ENCODE data around the gene HIVEP3.

Gene HIVEP3

DNA sequence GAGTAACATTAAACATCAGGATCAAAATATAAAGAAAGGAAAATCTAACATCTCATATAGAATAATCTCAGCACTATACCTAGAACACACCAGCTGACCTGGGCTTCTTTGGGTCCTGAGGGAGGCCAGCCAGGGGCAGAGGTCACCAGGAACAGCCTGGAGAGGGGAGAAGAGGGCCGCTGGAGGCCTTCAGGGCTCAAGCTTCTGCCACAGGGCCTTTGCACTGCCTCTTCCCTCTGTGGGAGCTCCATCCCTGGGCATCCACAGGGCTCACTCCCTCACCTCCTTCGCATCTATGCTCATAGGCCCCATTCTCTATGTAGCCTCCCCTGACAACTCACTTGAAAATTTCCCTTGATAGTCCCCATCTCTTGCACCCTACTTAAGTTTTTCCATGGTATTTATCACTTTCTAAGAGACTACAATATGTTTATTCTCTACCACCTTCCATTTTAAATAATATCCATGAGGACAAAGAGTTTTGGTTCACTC lies 73.9 kb downstream of the HIVEP3 start:
- no peak for DNase-seq

DNA sequence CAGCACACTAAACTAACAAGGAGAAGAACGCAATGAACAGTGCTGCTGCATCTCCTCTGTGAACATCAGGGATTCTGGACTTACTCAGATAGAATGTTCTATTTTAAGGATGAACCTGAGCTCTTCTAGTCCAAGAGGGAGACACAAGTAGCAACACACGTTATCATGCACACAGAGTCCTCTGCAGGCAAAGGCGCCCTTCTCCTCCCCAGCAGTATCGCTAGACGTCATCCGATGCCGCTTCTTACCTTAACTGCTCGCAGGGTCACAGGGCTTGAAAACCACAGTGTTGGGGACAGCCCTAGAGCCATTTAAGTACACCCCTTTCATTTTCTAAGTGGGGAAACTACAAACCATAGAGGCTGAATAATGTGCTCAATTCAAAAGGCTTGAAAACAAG lies 74.5 kb downstream of the HIVEP3 start:
- no peak for DNase-seq

DNA sequence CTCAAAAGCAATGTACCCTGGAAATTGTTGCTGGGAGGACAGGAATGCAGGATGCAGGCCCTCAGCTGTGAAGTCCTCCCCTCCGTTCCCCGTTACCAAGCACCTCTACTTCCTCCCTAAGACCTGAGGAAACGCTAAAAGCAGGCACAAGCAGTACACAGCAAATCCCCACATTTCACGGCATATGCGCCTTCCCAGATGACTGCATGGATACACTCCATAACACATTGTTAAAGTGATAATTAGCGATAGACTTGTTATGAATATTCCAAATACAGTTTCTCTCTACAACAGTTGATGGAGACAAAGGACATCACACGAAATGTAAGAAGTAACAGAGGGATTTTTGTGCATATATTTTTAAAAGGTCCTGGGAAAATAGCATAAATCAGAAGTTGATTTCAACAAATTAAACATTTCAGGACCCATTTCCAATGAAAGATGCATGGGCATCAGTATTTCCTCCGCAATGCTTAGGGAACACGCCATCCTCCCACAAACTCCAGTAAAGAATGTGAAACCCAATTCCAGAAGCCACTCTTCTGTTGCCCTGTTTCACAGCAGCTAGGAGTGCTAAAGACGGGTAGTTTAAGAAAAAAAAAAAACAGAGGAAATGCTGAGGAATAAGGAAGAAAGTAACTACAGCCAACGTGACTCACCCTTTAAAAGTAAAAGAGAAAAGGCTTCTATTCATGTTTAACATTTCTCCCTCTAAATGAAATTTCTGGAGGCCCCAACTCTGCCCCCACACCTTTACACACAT lies 75.5 kb downstream of the HIVEP3 start:
- DNase-seq = no peak

DNA sequence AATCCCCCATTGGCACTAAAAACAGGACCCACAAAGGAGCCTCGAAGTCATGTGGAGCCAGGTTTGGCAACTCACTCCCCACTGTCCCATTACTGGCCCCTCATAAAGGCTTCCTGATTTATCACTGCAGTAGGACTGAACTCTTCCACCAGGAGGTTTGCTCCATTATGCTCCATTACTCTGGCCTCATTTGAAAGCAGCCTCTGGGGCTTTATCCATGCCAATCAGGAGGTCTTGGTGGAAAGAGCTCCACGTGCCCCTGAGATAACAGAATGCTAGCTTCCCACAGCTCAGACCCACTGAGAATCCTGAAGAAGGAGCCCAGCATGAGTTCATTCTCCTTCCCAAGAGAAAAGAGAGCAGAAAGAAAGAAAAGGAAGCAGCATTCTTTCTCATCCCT lies 76.4 kb downstream of the HIVEP3 start:
- DNase-seq = no peak

DNA sequence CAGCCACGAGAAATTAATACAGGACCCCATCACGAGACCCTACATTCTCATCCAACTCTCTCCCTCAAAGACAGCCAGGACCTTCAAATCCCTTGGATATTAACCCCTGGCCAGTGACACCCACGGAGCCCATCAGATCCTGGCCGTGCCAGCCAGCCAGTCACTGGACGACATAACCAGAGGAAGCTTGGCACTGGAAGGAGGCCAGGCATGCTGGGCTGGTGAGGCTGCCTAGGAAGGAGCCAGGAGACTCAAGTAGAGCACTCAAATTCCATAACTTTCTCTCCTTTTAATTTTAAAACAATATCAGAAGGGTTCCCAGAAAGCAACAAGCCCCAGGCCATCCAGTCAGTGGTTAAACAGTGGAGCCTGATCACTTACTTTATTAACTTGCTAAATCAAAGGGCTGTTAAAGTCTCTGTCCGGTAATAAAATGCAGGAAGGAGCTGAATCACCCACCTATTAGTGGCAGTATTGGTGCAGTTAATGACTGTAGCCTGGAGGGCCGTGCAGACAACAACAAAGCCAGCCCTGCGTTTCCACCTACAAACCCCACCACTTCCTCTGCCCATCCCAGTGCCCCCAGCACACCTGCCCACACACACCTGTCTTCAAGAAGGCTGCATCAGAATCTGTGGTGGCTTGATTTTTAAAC lies 78.0 kb downstream of the HIVEP3 start:
- DNase-seq = no peak

DNA sequence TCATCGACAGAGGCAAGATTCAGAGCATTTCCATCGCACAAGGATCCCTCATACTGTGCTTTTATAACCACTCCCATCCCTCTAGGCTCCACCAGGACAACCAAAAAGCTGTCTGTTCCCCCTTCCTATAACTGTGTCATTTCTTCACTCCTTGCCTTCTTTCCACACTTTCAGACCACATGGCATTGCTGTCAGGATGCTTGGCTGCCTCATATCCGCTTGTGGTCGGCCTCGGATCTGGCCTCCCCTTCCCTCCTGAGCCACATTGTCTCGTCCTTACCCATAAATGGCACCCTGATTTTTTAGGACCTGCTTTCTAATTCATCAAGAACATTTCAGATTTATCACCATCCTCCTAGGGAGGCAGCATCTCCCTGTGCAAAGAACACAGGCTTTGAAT lies 80.5 kb downstream of the HIVEP3 start:
- DNase-seq = no peak

DNA sequence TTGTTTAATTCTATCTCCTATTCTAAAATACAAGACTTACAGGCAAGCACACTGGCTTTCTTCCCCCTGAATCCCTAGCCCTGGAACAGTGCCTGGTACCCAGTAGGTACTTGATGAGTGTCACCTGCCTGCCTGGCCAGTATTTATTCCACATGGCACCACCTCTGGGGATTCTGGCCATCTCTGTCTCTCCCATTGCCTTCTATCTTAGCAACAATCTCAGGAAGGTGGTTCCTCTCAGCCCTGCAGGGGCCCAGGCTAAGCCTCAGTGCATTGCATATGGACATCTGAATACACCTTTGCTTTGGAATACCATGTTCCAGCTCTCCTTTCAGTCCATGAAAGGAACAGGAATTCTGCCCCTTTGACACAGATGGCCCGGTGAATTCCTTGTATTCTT lies 81.0 kb downstream of the HIVEP3 start:
- DNase-seq = no peak

DNA sequence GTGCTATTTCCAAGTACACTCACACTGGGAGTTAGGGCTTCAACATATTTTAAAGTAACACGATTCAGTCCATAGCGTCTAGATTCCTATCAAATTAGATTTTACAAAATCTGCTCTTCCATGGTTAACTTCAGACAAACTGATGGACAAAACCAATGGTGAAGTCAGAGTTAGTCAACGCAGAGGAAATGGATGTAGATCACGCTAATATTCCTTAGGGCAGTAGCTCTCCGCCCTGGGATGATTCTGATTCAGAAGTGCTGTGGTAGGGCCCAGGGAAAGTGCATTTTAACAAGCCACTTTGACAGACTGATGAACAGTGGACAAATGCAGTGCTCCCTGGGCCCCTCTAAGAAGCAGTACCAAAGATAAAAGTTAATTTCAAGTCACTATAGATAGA lies 83.2 kb downstream of the HIVEP3 start:
- DNase-seq = no peak

DNA sequence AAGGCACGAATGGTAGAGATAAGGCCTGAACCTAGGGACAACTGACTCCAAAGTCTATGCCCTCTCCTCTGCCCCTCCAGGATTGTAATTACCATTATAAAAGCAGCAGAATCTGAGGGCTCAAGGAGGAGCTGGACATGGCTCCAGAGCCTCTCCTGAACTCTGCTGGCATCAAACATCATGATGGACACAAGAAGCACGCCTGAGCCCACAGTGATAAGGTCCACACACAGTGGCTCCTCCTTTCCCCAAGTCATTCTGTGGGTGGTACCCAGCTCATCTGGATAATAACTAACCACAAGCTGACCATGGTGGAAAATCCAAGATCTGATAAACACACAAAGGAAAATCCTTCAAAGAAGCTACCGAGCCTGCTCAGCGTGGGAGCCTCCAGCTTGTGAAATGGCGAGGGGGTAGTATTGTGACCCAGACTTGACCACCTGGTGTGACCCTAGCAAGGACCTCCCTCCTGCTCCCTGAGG lies 85.2 kb downstream of the HIVEP3 start:
- DNase-seq = no peak

DNA sequence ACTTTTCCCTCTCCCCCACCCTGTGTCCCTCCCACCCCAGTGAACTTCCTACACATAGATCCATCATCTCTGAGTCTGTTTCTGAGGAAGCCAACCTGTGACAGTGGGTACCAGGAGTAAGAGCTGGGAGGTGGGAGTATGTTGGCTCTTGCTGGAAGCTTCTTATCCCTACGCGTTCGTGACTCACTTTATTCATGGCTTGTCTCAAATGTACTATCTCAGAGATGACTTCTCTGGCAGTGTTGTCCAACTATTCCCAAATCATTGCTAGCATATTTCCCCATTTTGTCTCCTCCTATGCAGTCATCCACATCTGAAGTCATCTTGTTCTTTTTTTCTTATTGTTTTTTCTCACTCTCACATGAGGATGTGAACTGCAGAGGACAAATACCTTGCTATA lies 88.0 kb downstream of the HIVEP3 start:
- no peak for DNase-seq

DNA sequence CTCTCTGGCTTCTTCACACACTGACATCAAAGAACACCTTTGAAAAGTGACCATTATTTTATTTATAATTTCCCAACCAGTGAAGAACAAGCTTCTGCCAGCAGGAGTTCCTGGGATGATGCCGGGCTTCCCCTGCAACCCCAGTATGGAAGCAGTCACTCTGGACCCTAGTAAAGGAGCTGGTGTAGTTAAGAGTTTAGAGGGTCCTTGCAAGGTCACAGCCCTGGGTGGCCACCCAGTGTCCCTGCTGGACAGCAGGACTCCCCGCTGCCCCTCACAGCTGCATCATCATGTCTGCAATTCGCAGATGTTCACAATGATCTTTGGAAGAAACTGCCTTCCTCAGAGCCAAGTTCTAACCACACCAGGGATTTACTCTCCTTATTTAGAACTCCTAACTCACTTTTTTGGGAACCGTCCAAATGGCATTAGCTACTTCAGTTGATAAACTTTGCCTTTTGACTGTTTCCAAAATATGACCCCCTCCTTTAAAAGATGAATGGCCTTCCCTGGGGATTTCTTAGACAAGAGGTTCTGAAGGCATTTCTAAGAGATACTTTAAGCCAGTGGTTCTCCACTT lies 90.6 kb downstream of the HIVEP3 start:
- no peak for DNase-seq

DNA sequence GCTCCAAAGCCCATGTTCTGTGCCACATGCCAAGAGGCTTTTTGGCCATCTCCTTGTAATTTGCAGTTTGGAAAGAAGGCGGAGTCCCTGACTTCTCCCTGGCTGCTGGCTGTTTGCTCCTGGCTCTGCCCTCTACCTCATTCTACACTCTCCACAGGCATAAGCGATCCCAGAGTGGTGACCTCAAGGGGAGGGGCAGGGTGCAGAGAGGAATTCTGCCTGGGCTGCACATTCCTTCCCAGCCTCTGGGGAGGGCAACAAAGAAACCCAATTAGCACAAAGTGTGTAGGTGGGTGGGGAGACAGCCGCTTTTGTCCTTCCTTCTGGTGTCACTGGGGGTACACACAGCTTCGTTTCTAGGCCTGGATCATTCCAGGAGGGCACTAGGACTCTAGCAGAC lies 95.3 kb downstream of the HIVEP3 start:
- DNase-seq = no peak

DNA sequence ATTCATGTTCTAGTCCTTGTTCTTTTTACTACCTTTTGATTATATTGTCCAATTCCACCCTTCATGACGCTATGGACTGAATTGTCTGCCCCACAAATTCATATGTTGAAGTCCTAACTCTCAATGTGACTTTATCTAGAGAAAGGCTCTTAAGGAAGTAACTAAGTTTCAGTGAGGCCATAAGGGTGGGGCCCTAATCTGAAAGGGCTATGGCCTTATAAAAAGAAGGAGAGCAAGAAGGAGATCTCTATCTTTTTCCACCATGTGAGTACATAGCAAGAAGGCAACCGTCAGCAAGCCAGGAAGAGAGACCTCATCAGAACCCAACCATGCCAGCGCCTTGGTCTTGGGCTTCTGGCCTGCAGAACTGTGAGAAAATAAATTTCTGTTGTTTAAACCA lies 95.9 kb downstream of the HIVEP3 start:
- no peak for DNase-seq

DNA sequence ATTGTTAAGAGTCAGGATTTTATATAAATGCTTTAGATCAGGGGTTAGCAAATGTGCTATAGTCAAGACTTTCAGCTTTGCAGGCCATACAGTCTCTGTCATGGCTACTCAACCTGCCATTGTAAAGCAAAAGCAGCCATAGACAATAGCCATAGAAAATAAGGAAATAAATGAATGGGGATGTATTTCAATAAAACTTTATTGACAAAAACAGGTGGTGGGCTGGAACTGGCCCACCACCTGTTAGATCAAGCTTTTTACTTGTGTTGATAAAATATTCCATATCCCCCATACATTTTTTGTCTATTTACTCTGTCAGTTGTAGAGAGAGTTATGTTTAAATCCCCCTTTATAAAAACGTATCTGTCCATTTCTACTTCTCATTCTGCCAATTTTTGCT lies 98.9 kb downstream of the HIVEP3 start:
- no peak for DNase-seq

DNA sequence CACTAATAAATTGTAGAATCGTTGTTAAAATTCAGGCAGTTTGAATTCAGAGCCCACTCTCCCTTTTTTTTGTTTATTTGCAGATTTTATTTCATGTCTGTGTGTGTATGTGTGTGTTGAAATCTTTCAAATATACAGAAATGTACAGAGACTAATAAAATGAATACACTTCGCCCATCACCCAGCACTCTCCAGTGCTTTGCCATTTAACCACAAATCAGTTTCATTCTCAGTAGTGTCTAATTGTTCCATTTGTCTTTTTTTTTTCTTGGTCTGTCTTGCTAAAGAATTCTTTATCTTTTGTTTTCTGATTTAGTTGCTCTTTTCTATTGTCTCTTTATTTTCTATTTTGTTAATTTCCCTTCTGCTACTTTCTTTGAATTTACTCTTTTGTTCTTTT lies 99.7 kb downstream of the HIVEP3 start:
- DNase-seq = no peak

DNA sequence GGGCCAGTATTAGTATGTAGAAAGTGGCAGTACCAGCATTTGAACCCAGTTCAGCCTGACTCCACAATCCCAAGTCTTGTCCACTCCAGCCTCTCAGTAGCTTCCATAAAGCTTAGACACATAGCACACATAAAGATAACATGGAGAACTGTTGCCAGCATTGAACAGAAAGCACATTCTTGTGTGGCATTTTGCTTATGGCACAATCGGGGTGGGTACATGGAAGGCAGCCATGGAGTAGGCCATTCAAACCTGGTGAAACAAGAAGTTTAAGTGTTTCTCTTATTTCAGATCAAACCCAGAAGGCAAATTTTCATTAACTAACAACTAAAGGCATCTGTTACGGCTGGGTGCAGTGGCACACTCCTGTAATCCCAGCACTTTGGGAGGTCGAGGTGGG lies 102.7 kb downstream of the HIVEP3 start:
- DNase-seq = no peak

DNA sequence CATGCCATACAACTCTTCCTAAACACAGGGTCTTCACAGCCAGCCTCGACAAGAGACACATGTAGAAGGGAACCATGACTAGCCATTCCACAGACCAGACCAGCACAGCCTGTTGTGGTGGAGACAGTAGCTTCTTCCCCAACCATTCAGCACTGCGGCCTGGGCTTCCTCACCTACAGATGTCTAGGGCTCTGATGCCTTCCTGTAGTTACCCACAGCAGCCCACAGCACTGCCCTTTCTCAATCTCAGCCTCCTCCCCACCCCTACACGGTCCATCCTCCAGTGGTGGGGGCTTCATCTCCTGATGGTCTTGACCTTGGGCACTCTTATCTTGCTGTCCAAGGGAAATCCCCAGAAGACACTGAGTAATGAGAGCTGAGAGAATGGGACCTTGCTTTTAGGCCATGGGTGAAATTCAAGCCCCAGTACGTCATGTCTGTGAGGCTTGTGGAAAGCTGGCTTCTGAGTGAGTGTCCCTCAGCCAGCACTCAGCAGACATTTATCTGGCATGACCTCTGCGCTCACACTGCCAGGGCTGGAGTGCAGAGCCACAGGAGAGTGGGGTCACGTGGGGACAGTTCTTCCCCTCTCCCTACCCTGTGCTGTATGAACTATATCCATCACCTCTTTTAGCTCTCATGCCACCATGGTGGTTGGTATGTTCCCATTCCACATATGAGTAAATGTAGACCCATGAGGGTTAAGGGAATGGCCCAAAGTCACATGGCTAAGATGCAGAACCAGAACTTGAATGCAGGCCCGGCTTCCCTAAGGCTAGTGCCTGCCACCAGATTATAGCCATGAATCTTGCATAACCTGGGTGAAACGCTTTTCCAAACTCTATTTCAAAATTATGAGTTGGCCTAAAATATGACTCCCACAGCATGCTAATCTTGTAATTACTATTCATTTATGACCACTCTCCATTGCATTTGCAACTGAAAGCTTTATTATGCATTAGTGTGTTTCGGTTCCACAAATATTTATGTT lies 104.7 kb downstream of the HIVEP3 start:
- DNase-seq = no peak

DNA sequence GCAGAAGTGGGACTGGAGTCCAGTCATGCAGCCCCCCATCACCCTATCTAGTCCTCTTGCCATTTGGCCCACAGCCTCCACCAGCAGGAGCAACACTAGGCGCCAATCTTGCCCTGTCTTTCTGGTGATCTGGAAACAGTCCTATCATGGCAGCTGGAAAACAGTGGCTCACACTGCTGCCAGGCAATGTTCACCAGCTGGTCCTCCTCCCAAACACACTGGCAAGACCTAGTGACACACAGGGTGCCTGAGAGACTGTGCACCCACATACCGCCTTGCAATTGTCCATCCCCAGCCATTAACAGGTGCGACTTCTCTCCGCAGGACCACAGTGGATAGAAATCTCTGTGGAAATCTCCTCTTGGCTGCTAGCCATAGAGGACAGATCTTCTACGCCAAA lies 105.5 kb downstream of the HIVEP3 start:
- DNase-seq = no peak

DNA sequence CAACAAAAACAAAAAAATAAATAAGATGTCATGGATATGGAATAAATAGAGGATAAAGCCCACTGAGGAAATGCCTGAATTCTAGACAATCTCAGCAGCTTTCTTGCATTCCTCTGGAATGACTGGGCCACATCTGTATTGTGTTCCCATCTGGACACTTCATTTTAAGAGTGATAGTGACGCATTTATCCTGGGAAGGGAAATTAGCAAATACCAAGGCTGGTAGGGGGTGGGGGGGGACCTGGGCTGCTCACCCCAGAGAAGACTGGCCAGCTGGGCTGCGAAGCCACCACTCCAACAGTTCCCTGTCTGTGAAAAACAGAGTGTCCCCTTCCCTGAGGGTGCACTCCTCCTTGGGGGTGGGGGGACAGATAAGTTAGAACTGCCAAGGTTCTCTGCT lies 106.3 kb downstream of the HIVEP3 start:
- no peak for DNase-seq

DNA sequence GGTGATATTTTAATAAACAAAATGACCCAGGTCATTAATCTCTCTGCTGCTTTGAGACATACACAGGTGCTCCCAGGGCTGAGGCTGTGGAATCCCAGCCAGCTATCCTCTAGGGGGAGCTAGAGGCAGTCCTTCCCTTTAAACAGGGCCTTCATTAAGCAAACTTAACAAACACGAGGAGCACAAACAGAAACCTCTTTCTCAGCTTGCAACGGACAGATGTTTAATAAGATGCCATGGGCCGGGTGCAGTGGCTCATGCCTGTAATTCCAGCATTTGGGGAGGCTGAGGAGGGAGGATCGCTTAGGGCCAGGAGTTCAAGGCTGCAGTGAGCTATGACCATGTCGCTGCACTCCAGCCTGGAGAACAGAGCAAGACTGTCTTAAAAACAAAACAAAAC lies 106.7 kb downstream of the HIVEP3 start:
- peak; percentile 68 for DNase-seq

DNA sequence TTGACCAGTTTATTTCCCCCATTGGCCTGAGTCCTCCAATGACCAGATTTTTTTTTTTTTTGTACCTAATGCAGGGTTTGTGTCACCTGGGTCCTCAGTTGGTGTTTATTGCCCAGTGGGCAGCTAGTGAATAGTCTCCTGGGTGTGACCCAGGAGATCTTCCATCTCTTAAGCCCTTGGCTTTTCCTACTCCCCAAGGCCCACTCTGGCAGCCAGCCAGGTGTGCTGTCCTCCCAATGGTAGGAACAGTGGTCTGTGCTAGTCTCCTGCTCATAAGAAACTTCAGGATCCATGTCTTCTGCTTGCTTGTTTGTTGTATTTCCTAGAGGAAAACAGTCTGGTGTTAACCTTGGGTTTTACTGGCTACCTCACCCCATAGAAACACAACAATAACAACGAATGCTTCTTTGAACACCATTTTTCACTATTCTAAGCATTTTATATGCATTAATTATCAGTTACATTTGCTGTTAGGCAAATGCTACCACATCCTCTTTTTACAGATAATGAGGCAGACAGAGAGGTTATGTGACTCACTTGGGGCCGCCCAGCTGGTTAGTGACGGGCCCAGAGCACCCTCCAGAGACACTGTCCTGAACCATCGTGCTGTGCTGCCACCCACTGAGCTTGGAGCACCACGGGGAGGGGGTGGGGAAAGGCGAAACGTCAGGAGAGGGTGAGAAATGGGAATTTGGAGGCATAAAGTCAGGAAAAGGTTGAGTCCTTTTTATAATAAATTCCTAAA lies 107.5 kb downstream of the HIVEP3 start:
- peak; percentile 60 for DNase-seq

DNA sequence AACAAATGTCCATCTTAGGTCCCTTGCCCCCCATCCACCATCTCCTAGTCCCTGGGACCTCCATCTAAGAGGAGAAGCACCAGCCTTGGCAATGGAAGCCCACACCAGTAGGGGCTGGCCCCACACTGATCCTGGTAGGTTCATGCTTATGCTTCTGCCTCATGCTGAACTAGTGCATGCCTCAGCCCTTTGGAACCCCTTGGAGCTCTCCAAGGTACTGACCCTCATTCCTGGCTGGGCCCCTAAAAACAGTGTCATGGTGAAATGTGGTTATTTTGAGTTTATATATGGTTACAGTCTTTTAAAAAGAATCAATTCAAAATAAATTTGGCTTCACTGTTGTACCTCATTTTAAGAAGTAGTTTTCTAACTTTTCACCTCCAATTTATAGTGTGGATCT lies 108.3 kb downstream of the HIVEP3 start:
- DNase-seq = peak; percentile 49

All from CD4-positive, alpha-beta T cell treated with Interleukin-17A for 4 hours (primary cell).